ENCODE results near the gene FHOD3.

FHOD3 gene

GRCh38 chr18:36728345-36728744, 430.8 kb downstream of the FHOD3 start:
- TF ChIP-seq GATA2 (IDR thresholded peaks at IDR 0.05; ENCODE audit: low read depth, low read length) = no peak
- no peak for TF ChIP-seq GATA3 (IDR thresholded peaks at IDR 0.05; ENCODE audit: low read depth, low read length)

- TF ChIP-seq GATA2 (IDR thresholded peaks at IDR 0.05; ENCODE audit: low read depth, low read length) (no peak), GATA3 (IDR thresholded peaks at IDR 0.05; ENCODE audit: low read depth, low read length) (no peak)
Measured at GRCh38 chr18:36729197-36729596, 431.7 kb downstream of the FHOD3 start.

GRCh38 chr18:36732264-36732663, 434.8 kb downstream of the FHOD3 start:
- no peak for TF ChIP-seq GATA3 (IDR thresholded peaks at IDR 0.05; ENCODE audit: low read depth, low read length)
- no peak for TF ChIP-seq GATA2 (IDR thresholded peaks at IDR 0.05; ENCODE audit: low read depth, low read length)

GRCh38 chr18:36733150-36733549, 435.6 kb downstream of the FHOD3 start:
- TF ChIP-seq GATA2 (IDR thresholded peaks at IDR 0.05; ENCODE audit: low read depth, low read length) = no peak
- no peak for TF ChIP-seq GATA3 (IDR thresholded peaks at IDR 0.05; ENCODE audit: low read depth, low read length)

- TF ChIP-seq GATA2 (IDR thresholded peaks at IDR 0.05; ENCODE audit: low read depth, low read length) (no peak), GATA3 (IDR thresholded peaks at IDR 0.05; ENCODE audit: low read depth, low read length) (no peak)
Measured at GRCh38 chr18:36734596-36734995, 437.1 kb downstream of the FHOD3 start.

- TF ChIP-seq GATA3 (IDR thresholded peaks at IDR 0.05; ENCODE audit: low read depth, low read length) (no peak), GATA2 (IDR thresholded peaks at IDR 0.05; ENCODE audit: low read depth, low read length) (no peak)
Measured at GRCh38 chr18:36735130-36735529, 437.6 kb downstream of the FHOD3 start.

GRCh38 chr18:36736094-36736493, 438.6 kb downstream of the FHOD3 start:
- TF ChIP-seq GATA3 (IDR thresholded peaks at IDR 0.05; ENCODE audit: low read depth, low read length) = no peak
- no peak for TF ChIP-seq GATA2 (IDR thresholded peaks at IDR 0.05; ENCODE audit: low read depth, low read length)

- no peak for TF ChIP-seq GATA2 (IDR thresholded peaks at IDR 0.05; ENCODE audit: low read depth, low read length)
- TF ChIP-seq GATA3 (IDR thresholded peaks at IDR 0.05; ENCODE audit: low read depth, low read length) = no peak
Measured at GRCh38 chr18:36737316-36737715, 439.8 kb downstream of the FHOD3 start.

- no peak for TF ChIP-seq GATA3 (IDR thresholded peaks at IDR 0.05; ENCODE audit: low read depth, low read length)
- TF ChIP-seq GATA2 (IDR thresholded peaks at IDR 0.05; ENCODE audit: low read depth, low read length) = no peak
Measured at GRCh38 chr18:36744261-36744876, 446.9 kb downstream of the FHOD3 start.

- TF ChIP-seq GATA3 (IDR thresholded peaks at IDR 0.05; ENCODE audit: low read depth, low read length) = no peak
- TF ChIP-seq GATA2 (IDR thresholded peaks at IDR 0.05; ENCODE audit: low read depth, low read length) = no peak
Measured at GRCh38 chr18:36745219-36745975, 447.9 kb downstream of the FHOD3 start.

GRCh38 chr18:36752929-36753865, 455.7 kb downstream of the FHOD3 start:
- no peak for TF ChIP-seq GATA3 (IDR thresholded peaks at IDR 0.05; ENCODE audit: low read depth, low read length)
- no peak for TF ChIP-seq GATA2 (IDR thresholded peaks at IDR 0.05; ENCODE audit: low read depth, low read length)

- TF ChIP-seq GATA2 (IDR thresholded peaks at IDR 0.05; ENCODE audit: low read depth, low read length) = no peak
- TF ChIP-seq GATA3 (IDR thresholded peaks at IDR 0.05; ENCODE audit: low read depth, low read length) = no peak
Measured at GRCh38 chr18:36756242-36756641, 458.7 kb downstream of the FHOD3 start.

- TF ChIP-seq GATA3 (IDR thresholded peaks at IDR 0.05; ENCODE audit: low read depth, low read length) (no peak), GATA2 (IDR thresholded peaks at IDR 0.05; ENCODE audit: low read depth, low read length) (no peak)
Measured at GRCh38 chr18:36757081-36757480, 459.6 kb downstream of the FHOD3 start.

GRCh38 chr18:36757991-36758390, 460.5 kb downstream of the FHOD3 start:
- TF ChIP-seq GATA2 (IDR thresholded peaks at IDR 0.05; ENCODE audit: low read depth, low read length) = no peak
- TF ChIP-seq GATA3 (IDR thresholded peaks at IDR 0.05; ENCODE audit: low read depth, low read length) = no peak

All from SH-SY5Y (cell line).